ENCODE results near the gene RREB1. TPM values are rescaled to one million over a fixed set of nuclear protein-coding genes. Genes with fewer than 3 reads are reported as not detected.

RREB1 gene
- total RNA-seq, 1 experiment from 2014 or later = 61.6 TPM

DNA sequence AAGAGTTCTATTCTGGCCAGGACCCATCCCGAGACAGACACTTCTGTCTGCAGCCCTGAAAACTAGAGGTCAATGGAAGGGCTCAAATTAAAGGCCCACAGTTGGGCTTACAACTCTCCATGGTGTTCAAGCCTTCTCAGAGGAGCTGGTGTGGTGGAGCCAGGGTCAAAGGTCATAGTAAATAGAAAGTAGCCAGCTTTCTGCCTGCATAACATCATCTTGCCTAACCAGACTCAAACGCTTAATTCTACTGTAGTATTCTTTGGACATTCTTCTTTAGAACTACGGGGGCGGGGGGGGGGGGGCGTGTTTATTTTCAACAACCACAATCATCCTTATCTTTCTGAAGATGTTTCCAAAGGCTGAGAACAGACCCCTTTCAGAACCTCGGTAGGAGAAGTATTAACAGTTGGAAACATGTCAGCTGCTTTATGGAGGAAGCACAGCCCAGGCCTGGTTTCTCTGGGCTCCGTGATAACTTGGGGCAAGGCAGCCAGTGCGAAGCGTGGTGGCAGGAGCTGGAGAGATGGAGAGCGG is 1.5 kb upstream of the RREB1 start:
- peaks cover 17% of the 10 kb centered on the region for H3K4me1 ChIP-seq (ENCODE audit: insufficient read depth, low read length, poor library complexity, severe bottlenecking)
- H3K4me3 ChIP-seq (ENCODE audit: low read depth, low read length, poor library complexity, severe bottlenecking) = peak overlapping the region; percentile 78
- H3K36me3 ChIP-seq (ENCODE audit: insufficient read depth, low read length, poor library complexity, severe bottlenecking) = no peaks in the 10 kb centered on the region
- CTCF ChIA-PET = no interaction called here
- no TSS peak for BruUV-seq (replicated peaks)
- POLR2A ChIA-PET (ENCODE audit: low non-redundant PET) = no interaction called here
- intact Hi-C loops (cut with micrococcal nuclease; ENCODE audit: unreplicated experiment) = loop anchor here (5.0 kb wide), 2 partner anchors 54 to 136 kb away; no protein-coding TSS in a partner anchor
- no peak overlapping the region for H3K27ac ChIP-seq (ENCODE audit: low read depth, low read length, poor library complexity, severe bottlenecking)
- TF ChIP-seq EZH2 (IDR thresholded peaks at IDR 0.05; ENCODE audit: borderline replicate concordance, low read depth, low read length, poor library complexity, severe bottlenecking) = no peak
- TF ChIP-seq, protein P1, sequence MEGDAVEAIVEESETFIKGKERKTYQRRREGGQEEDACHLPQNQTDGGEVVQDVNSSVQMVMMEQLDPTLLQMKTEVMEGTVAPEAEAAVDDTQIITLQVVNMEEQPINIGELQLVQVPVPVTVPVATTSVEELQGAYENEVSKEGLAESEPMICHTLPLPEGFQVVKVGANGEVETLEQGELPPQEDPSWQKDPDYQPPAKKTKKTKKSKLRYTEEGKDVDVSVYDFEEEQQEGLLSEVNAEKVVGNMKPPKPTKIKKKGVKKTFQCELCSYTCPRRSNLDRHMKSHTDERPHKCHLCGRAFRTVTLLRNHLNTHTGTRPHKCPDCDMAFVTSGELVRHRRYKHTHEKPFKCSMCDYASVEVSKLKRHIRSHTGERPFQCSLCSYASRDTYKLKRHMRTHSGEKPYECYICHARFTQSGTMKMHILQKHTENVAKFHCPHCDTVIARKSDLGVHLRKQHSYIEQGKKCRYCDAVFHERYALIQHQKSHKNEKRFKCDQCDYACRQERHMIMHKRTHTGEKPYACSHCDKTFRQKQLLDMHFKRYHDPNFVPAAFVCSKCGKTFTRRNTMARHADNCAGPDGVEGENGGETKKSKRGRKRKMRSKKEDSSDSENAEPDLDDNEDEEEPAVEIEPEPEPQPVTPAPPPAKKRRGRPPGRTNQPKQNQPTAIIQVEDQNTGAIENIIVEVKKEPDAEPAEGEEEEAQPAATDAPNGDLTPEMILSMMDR (conservative IDR thresholded peaks at IDR 0.05; ENCODE audit: low read depth, low read length) = no peak
- no peaks in the 10 kb centered on the region for H3K27me3 ChIP-seq (replicated peaks; ENCODE audit: insufficient read depth, low read depth, low read length, poor library complexity)
- H3K9me3 ChIP-seq (ENCODE audit: low read depth, low read length, poor library complexity, severe bottlenecking) = no peaks in the 10 kb centered on the region
- DNase-seq (ENCODE audit: low spot score) = no peak

DNA sequence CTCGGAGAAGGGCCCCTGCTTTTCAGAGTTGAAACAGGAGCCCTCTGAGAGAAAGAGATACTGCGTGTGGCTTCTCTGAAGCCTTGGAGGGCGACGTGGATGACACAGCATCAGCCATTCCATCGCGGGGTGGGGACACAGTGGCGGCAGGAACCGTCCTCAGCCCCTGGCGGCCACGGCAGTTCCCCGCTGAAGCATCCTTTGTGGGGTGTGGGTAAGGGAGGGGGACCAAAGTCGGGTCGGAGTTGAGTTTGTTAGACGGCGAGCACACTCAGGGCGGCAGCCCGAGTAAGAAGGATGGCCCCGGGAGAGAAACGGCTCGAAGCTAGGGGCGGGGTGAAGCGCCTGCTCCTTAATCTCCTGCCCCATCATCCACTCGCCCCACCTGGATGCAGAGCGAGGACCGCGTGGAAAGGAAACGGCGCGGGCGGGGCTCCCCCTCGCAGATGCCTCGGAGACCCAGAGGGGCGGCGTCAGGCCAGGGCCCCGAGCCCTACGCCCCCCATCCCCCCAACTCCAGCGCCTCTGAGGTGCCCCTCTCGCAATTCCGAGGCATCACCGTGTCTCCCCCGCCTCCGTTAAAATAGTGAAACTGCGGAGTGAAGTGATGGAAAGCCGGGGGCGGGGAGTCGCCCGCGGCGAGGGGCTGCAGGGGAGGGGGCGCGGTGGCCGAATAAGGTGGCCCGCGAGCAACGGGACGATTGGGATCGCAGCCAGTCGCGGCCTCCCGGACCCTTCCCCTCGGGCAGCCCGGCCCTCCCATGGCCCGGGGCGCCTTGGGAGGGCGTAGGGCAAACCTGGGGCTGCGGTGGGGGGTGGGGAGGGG is 796 bp upstream of the RREB1 start:
- no peak for TF ChIP-seq EZH2 (IDR thresholded peaks at IDR 0.05; ENCODE audit: borderline replicate concordance, low read depth, low read length, poor library complexity, severe bottlenecking)
- TF ChIP-seq, protein P1 (conservative IDR thresholded peaks at IDR 0.05; ENCODE audit: low read depth, low read length) = no peak
- BruUV-seq (replicated peaks) = no TSS peak
- H3K36me3 ChIP-seq (ENCODE audit: insufficient read depth, low read length, poor library complexity, severe bottlenecking) = no peaks in the 10 kb centered on the region
- no peaks in the 10 kb centered on the region for H3K9me3 ChIP-seq (ENCODE audit: low read depth, low read length, poor library complexity, severe bottlenecking)
- no peaks in the 10 kb centered on the region for H3K27me3 ChIP-seq (replicated peaks; ENCODE audit: insufficient read depth, low read depth, low read length, poor library complexity)
- ChIA-PET POLR2A (ENCODE audit: low non-redundant PET) (no interaction called here), CTCF (no interaction called here)
- DNase-seq (ENCODE audit: low spot score) = peak; percentile 41
- peak overlapping the region; percentile 78 for H3K4me3 ChIP-seq (ENCODE audit: low read depth, low read length, poor library complexity, severe bottlenecking)
- intact Hi-C loops (cut with micrococcal nuclease; ENCODE audit: unreplicated experiment) = loop anchor here (5.0 kb wide), 2 partner anchors 55 to 135 kb away; no protein-coding TSS in a partner anchor
- H3K27ac ChIP-seq (ENCODE audit: low read depth, low read length, poor library complexity, severe bottlenecking) = peak overlapping the region; percentile 67
- H3K4me1 ChIP-seq (ENCODE audit: insufficient read depth, low read length, poor library complexity, severe bottlenecking) = peaks cover 24% of the 10 kb centered on the region

- Histone ChIP-seq H3K27ac (ENCODE audit: low read depth, low read length, poor library complexity, severe bottlenecking) (peak overlapping the region; percentile 67), H3K36me3 (ENCODE audit: insufficient read depth, low read length, poor library complexity, severe bottlenecking) (no peaks in the 10 kb centered on the region), H3K9me3 (ENCODE audit: low read depth, low read length, poor library complexity, severe bottlenecking) (no peaks in the 10 kb centered on the region), H3K27me3 (replicated peaks; ENCODE audit: insufficient read depth, low read depth, low read length, poor library complexity) (no peaks in the 10 kb centered on the region), H3K4me3 (ENCODE audit: low read depth, low read length, poor library complexity, severe bottlenecking) (peak overlapping the region; percentile 78), H3K4me1 (ENCODE audit: insufficient read depth, low read length, poor library complexity, severe bottlenecking) (peaks cover 38% of the 10 kb centered on the region)
- no TSS peak for BruUV-seq (replicated peaks)
- peak; percentile 71 for DNase-seq (ENCODE audit: low spot score)
- ChIA-PET POLR2A (ENCODE audit: low non-redundant PET) (no interaction called here), CTCF (interaction anchor here (1.0 kb wide), 1 partner anchor 167 kb away, joined by 3 read pairs; no protein-coding TSS in a partner anchor)
- TF ChIP-seq, protein P1 (conservative IDR thresholded peaks at IDR 0.05; ENCODE audit: low read depth, low read length) = no peak
- no peak for TF ChIP-seq EZH2 (IDR thresholded peaks at IDR 0.05; ENCODE audit: borderline replicate concordance, low read depth, low read length, poor library complexity, severe bottlenecking)
- intact Hi-C loops (cut with micrococcal nuclease; ENCODE audit: unreplicated experiment) = loop anchor here (5.0 kb wide), 2 partner anchors 56 to 134 kb away; no protein-coding TSS in a partner anchor
These were observed 619 bp downstream of the RREB1 start for GRCh38 chr6:7108196-7108963.
